ENCODE data around the gene DNPEP. TPM values are rescaled to one million over a fixed set of nuclear protein-coding genes. Genes with fewer than 3 reads are reported as not detected.

DNPEP gene
- 78.2 and 137 TPM in 2 replicates for total RNA-seq

DNA sequence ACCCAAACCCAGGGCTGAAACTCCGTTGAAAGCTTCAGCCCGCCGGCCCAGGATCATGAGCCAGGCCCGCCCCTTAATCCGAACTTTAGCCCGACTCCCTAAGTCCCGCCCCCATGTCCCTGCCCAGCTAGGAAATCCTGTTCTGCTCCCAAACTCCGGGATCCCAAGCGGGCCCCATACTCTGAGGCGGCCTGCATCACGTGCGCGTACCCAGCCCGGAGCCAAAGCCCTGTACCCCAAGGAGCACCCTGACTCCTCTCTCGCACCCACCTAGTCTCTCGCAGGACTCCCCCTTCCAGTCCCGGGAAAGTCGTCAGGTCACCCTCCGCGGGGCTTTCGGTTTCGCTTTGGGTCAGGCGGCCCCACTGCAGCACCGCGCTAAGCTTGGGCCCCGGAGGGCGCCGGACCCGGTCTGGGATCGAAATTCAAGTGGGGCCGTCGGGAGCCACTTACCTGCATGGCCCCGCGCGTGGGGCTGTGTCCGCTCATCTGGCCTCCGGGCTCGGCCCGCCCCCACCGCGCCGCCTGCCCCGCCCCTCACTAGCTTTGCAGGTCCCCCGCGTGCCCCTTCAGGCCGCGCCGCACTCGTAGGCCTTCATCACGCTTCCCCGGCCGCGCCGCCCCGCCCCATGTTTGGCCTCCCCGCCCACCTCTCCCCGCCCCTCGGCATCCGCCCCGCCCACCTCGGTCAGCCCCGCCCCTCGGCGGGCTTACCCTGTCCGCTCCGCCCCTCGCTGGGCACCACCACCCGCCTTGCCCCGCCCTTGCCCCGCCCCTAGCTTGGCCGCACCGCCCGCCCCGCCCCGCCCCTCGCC is at the start of gene DNPEP:
Gene DNPEP (minus strand): TSS at position 607 of the 815 bp plus-strand sequence. CDS start 118 bp downstream, at position 489.

DNA sequence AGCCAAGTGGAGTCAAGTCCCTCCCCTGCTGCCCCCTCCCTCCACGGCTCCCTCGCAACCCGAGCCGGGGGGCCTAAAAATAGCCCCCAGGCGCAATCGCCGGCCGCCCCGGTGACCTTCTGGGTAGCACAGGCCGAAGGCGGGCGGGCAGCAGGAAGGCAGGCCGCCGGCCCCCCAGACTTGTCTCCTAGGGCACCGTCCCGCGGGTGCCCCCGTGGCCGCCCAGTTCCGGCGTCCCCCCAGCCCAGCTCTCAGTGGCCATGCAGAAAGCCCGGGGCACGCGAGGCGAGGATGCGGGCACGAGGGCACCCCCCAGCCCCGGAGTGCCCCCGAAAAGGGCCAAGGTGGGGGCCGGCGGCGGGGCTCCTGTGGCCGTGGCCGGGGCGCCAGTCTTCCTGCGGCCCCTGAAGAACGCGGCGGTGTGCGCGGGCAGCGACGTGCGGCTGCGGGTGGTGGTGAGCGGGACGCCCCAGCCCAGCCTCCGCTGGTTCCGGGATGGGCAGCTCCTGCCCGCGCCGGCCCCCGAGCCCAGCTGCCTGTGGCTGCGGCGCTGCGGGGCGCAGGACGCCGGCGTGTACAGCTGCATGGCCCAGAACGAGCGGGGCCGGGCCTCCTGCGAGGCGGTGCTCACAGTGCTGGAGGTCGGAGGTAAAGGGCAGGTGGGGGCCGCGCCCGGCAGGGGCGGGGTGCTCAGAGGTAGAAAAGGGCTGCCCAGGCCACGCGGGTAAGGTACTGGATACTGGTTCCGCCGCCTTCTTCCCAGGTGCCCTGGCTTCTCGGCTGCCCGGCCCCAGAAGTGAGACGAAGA is 47.2 kb upstream of the DNPEP start, which contains the start of gene SPEG:
Gene SPEG (plus strand): TSS at position 126 of the 808 bp plus-strand sequence. CDS start 135 bp downstream, at position 261.

DNA sequence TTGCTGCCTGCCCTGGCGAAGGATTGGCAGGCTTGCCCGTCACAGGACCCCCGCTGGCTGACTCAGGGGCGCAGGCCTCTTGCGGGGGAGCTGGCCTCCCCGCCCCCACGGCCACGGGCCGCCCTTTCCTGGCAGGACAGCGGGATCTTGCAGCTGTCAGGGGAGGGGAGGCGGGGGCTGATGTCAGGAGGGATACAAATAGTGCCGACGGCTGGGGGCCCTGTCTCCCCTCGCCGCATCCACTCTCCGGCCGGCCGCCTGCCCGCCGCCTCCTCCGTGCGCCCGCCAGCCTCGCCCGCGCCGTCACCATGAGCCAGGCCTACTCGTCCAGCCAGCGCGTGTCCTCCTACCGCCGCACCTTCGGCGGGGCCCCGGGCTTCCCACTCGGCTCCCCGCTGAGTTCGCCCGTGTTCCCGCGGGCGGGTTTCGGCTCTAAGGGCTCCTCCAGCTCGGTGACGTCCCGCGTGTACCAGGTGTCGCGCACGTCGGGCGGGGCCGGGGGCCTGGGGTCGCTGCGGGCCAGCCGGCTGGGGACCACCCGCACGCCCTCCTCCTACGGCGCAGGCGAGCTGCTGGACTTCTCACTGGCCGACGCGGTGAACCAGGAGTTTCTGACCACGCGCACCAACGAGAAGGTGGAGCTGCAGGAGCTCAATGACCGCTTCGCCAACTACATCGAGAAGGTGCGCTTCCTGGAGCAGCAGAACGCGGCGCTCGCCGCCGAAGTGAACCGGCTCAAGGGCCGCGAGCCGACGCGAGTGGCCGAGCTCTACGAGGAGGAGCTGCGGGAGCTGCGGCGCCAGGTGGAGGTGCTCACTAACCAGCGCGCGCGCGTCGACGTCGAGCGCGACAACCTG is 30.7 kb upstream of the DNPEP start, which contains the start of gene DES:
Gene DES (plus strand): TSS at position 223 of the 857 bp plus-strand sequence. CDS start 86 bp downstream, at position 309.

DNA sequence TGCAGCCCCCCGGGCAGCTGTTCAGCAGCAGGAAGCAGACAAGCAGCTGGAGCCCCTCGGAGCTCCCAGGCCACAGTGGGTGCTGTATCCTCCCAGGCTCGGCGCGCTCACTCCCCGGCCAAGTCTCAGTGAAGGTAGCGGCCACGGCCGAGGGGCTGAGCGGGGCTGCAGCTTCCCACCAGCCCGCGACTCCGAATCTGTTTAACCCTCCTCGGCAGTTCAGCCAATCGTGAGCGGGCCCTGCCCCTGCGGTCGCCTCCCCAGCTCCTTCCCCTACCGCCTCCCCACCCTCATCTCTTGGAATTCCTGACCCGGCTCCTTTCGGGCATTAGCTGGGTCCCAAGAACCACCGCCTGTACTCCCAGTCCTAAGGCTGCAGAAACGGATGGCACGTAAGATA is 55.2 kb downstream of the DNPEP start, which contains the start of gene RESP18:
Gene RESP18 (minus strand): TSS at position 203 of the 400 bp plus-strand sequence.

Other genes with a start within 250 kb of the DNPEP start
- 14.2 and 17.5 TPM in 2 replicates for gene NHEJ1, start 227.1 kb downstream of the DNPEP start, total RNA-seq
- 0.63 and 2.5 TPM in 2 replicates for gene SLC23A3, start 217.9 kb downstream of the DNPEP start, total RNA-seq
- 24.7 and 27.0 TPM in 2 replicates for gene CNPPD1, start 211.0 kb downstream of the DNPEP start, total RNA-seq
- 69.0 and 78.2 TPM in 2 replicates for gene RETREG2, start 209.6 kb downstream of the DNPEP start, total RNA-seq
- gene ZFAND2B, start 181.1 kb downstream of the DNPEP start, total RNA-seq: 22.2 and 26.7 TPM in 2 replicates
- gene ABCB6, start 169.0 kb downstream of the DNPEP start, total RNA-seq: 26.8 and 61.6 TPM in 2 replicates
- gene ATG9A, start 158.3 kb downstream of the DNPEP start, total RNA-seq: 24.3 and 26.4 TPM in 2 replicates
- 18.0 and 20.5 TPM in 2 replicates for gene ANKZF1, start 158.1 kb downstream of the DNPEP start, total RNA-seq
- 11.6 and 18.6 TPM in 2 replicates for gene GLB1L, start 142.5 kb downstream of the DNPEP start, total RNA-seq
- 27.7 and 47.0 TPM in 2 replicates for gene STK16, start 142.4 kb downstream of the DNPEP start, total RNA-seq
- gene TUBA4B, start 134.7 kb downstream of the DNPEP start, total RNA-seq: under 0.01 TPM in 1 of 2 replicates, not detected in the other
- 9.4 and 17.8 TPM in 2 replicates for gene TUBA4A, start 134.0 kb downstream of the DNPEP start, total RNA-seq
- 53.9 and 109 TPM in 2 replicates for gene DNAJB2, start 108.5 kb downstream of the DNPEP start, total RNA-seq
- gene PTPRN, start 78.5 kb downstream of the DNPEP start, total RNA-seq: 7.2 and 12.6 TPM in 2 replicates
- not detected in 2 replicates for gene RESP18, start 55.2 kb downstream of the DNPEP start, total RNA-seq
- gene DES, start 30.5 kb upstream of the DNPEP start, total RNA-seq: 2.4 and 2.7 TPM in 2 replicates
- 7.8 and 9.1 TPM in 2 replicates for gene SPEG, start 46.9 kb upstream of the DNPEP start, total RNA-seq
- 57.7 and 58.9 TPM in 2 replicates for gene GMPPA, start 111.0 kb upstream of the DNPEP start, total RNA-seq
- gene ASIC4, start 126.6 kb upstream of the DNPEP start, total RNA-seq: 0.09 and 0.16 TPM in 2 replicates
- gene CHPF, start 155.9 kb upstream of the DNPEP start, total RNA-seq: 49.3 and 59.7 TPM in 2 replicates
- gene TMEM198, start 156.1 kb upstream of the DNPEP start, total RNA-seq: 0.95 and 1.3 TPM in 2 replicates
- gene OBSL1, start 183.6 kb upstream of the DNPEP start, total RNA-seq: 30.7 and 54.0 TPM in 2 replicates
- gene INHA, start 184.4 kb upstream of the DNPEP start, total RNA-seq: 0.26 and 0.32 TPM in 2 replicates
- gene STK11IP, start 209.9 kb upstream of the DNPEP start, total RNA-seq: 13.1 and 15.1 TPM in 2 replicates
- 2.0 and 2.2 TPM in 2 replicates for gene SLC4A3, start 239.7 kb upstream of the DNPEP start, total RNA-seq